Measurements from ENCODE around the gene ZNF860. TPM values are rescaled to one million over a fixed set of nuclear protein-coding genes. Genes with fewer than 3 reads are reported as not detected.

Gene ZNF860
- total and polyA plus RNA-seq, 2 of the 4 experiments (the other 2 are of a cell fraction) = 0.18 to 0.26 TPM

DNA sequence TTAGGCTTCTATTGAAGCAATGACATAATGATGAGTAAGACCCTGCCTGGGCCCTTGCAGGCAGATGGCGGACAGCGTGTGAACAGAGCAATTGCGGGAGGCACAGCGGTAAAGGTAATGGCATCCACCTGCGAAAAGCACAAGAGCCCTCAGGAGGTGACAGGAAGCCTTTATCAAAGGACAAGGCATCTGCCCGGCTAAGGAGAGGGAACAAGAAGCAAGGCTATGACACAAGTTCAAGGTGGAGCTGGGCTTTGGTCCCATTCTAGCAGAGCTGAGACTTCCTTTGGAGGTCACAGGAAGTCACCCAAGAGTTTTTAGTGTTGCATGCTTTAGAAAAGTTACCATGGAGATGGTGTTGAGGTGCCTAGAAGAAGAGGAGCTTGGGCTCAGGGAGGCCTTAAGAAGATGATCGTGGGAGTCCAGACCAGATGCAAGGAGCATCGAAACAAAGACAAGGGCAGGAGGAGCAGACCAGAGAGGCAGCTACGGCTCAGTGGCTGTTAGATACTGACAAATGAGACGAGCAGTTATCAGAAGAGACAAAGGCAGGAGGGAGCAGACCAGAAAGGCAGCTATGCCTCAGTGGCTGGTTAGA lies 35.0 kb upstream of the ZNF860 start:
- POLR2A ChIA-PET (ENCODE audit: unreplicated experiment) = interaction anchor here (0.5 to 0.6 kb wide), 2 partner anchors 108 to 382 kb away, joined by 3 to 9 read pairs; no protein-coding TSS in a partner anchor
- dilution Hi-C loops (cut with HindIII; ENCODE audit: low sequenced_read_pairs, unreplicated experiment) = no loop called here

More for the DNA sequence above, 35.0 kb upstream of the ZNF860 start:
- Histone ChIP-seq H3K9me3 (ENCODE audit: control insufficient read depth, insufficient read depth, low read length) (peaks cover 3% of the 10 kb centered on the region; the same call in 1 of the 2 replicates), H3K9me1 (ENCODE audit: insufficient read depth, low read length) (peaks cover 3% of the 10 kb centered on the region; the same call in 1 of the 2 replicates), H3K18ac (ENCODE audit: low read depth, low read length) (no peak overlapping the region), H3K4me1 (ENCODE audit: control insufficient read depth, insufficient read depth, low read length) (peaks cover 3% of the 10 kb centered on the region), H4K91ac (ENCODE audit: insufficient read depth, low read depth, low read length) (no peak overlapping the region), H3K4me3 (ENCODE audit: insufficient read depth, low read depth, low read length) (no peak overlapping the region), H4K5ac (ENCODE audit: low read depth, low read length) (no peak overlapping the region), H2BK15ac (ENCODE audit: low read depth, low read length) (no peak overlapping the region), H3K56ac (ENCODE audit: extremely low read depth, insufficient read depth, low read length) (no peak overlapping the region), H3K9ac (ENCODE audit: low read depth, low read length) (no peak overlapping the region), H2BK5ac (ENCODE audit: low read depth, low read length, poor library complexity, severe bottlenecking) (no peak overlapping the region), H2AFZ (replicated peaks; ENCODE audit: low read length, poor library complexity) (peak overlapping the region; percentile 61), H2BK20ac (ENCODE audit: low read depth, low read length) (no peak overlapping the region), H3K4me2 (ENCODE audit: low read depth, low read length) (no peak overlapping the region), H2BK120ac (ENCODE audit: low read depth, low read length) (no peak overlapping the region), H3K14ac (replicated peaks; ENCODE audit: low read depth, low read length) (no peak overlapping the region), H3K4ac (ENCODE audit: low read depth, low read length) (no peak overlapping the region), H4K20me1 (ENCODE audit: insufficient read depth, low read length) (no peaks in the 10 kb centered on the region), H2AK9ac (replicated peaks; ENCODE audit: low read depth, low read length, poor library complexity) (no peak overlapping the region), H3K79me1 (ENCODE audit: low read depth in 1 of 2, low read length in 2 of 2) (peaks cover 4 to 9% of the 10 kb centered on the region in 2 experiments; a peak in 1 of 4 replicates), H3K27ac (ENCODE audit: insufficient read depth, low read length) (no peak overlapping the region), H3K27me3 (ENCODE audit: control insufficient read depth, insufficient read depth, low read length) (no peaks in the 10 kb centered on the region), H3K23ac (ENCODE audit: low read depth, low read length) (no peak overlapping the region), H4K8ac (ENCODE audit: low read depth in 2 of 2, low read length in 2 of 2) (no peak overlapping the region), H3K36me3 (ENCODE audit: control insufficient read depth, insufficient read depth, low read length) (no peaks in the 10 kb centered on the region), H2AK5ac (ENCODE audit: low read depth, low read length) (no peak overlapping the region)
- intact Hi-C loops (cut with micrococcal nuclease) (no loop called here), in situ Hi-C loops (cut with MboI; ENCODE audit: low sequenced_read_pairs) (no loop called here)
- ATAC-seq (ENCODE audit: low read depth) (no peak), DNase-seq (no peak)
- CTCF ChIA-PET = interaction anchor here (0.6 kb wide), 1 partner anchor 17 kb away, joined by 7 read pairs; no protein-coding TSS in a partner anchor
- no TSS peak for BruUV-seq (replicated peaks)
- 93% methylated on average over 6 of the region's 10 CpGs; no CpG with 5 or more reads in 1 of the 2 experiments for WGBS, 2 experiments (ENCODE audit: extremely low coverage in 2 of 2, insufficient read length in 1 of 2)
- no peak for TF ChIP-seq RFX5 (IDR thresholded peaks at IDR 0.05; ENCODE audit: low read depth, low read length)
- TF ChIP-seq, protein P1, sequence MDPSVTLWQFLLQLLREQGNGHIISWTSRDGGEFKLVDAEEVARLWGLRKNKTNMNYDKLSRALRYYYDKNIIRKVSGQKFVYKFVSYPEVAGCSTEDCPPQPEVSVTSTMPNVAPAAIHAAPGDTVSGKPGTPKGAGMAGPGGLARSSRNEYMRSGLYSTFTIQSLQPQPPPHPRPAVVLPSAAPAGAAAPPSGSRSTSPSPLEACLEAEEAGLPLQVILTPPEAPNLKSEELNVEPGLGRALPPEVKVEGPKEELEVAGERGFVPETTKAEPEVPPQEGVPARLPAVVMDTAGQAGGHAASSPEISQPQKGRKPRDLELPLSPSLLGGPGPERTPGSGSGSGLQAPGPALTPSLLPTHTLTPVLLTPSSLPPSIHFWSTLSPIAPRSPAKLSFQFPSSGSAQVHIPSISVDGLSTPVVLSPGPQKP (IDR thresholded peaks at IDR 0.05; ENCODE audit: borderline replicate concordance, low read depth, low read length) = no peak
- no peak for TF ChIP-seq MAFK (IDR thresholded peaks at IDR 0.05; ENCODE audit: low read depth, low read length)
- no peak for TF ChIP-seq RAD21 (IDR thresholded peaks at IDR 0.05; ENCODE audit: low read length)
- TF ChIP-seq, protein P2, sequence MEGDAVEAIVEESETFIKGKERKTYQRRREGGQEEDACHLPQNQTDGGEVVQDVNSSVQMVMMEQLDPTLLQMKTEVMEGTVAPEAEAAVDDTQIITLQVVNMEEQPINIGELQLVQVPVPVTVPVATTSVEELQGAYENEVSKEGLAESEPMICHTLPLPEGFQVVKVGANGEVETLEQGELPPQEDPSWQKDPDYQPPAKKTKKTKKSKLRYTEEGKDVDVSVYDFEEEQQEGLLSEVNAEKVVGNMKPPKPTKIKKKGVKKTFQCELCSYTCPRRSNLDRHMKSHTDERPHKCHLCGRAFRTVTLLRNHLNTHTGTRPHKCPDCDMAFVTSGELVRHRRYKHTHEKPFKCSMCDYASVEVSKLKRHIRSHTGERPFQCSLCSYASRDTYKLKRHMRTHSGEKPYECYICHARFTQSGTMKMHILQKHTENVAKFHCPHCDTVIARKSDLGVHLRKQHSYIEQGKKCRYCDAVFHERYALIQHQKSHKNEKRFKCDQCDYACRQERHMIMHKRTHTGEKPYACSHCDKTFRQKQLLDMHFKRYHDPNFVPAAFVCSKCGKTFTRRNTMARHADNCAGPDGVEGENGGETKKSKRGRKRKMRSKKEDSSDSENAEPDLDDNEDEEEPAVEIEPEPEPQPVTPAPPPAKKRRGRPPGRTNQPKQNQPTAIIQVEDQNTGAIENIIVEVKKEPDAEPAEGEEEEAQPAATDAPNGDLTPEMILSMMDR (conservative IDR thresholded peaks at IDR 0.05; ENCODE audit: low read depth, low read length) = no peak
- TF ChIP-seq CHD1 (IDR thresholded peaks at IDR 0.05; ENCODE audit: low read depth, low read length) = no peak
- TF ChIP-seq BHLHE40 (IDR thresholded peaks at IDR 0.05; ENCODE audit: low read depth, low read length) = no peak
- no peak for TF ChIP-seq MXI1 (IDR thresholded peaks at IDR 0.05; ENCODE audit: borderline replicate concordance, low read depth, low read length)
- TF ChIP-seq FOS (IDR thresholded peaks at IDR 0.05; ENCODE audit: low read depth, low read length) = no peak
- TF ChIP-seq RCOR1 (IDR thresholded peaks at IDR 0.05; ENCODE audit: insufficient replicate concordance, low read length) = no peak
- TF ChIP-seq CEBPB (IDR thresholded peaks at IDR 0.05; ENCODE audit: low read depth, low read length) = no peak
- TF ChIP-seq, protein P3, sequence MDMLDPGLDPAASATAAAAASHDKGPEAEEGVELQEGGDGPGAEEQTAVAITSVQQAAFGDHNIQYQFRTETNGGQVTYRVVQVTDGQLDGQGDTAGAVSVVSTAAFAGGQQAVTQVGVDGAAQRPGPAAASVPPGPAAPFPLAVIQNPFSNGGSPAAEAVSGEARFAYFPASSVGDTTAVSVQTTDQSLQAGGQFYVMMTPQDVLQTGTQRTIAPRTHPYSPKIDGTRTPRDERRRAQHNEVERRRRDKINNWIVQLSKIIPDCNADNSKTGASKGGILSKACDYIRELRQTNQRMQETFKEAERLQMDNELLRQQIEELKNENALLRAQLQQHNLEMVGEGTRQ (IDR thresholded peaks at IDR 0.05; ENCODE audit: low read depth, low read length) = no peak
- TF ChIP-seq SMC3 (IDR thresholded peaks at IDR 0.05; ENCODE audit: low read depth, low read length) = no peak
- no peak for TF ChIP-seq MAZ (IDR thresholded peaks at IDR 0.05; ENCODE audit: borderline replicate concordance, low read depth, low read length)
- no peak for TF ChIP-seq NFE2L2 (IDR thresholded peaks at IDR 0.05; ENCODE audit: low read depth, low read length)
- TF ChIP-seq POLR2A (IDR thresholded peaks at IDR 0.05; ENCODE audit: low read depth, low read length) = no peak

Data from IMR-90 (cell line).